ENCODE results near the gene MTA1. TPM values are rescaled to one million over a fixed set of nuclear protein-coding genes. Genes with fewer than 3 reads are reported as not detected.

Gene MTA1
- total RNA-seq, 1 donor from 2014 or later = 119 TPM

DNA sequence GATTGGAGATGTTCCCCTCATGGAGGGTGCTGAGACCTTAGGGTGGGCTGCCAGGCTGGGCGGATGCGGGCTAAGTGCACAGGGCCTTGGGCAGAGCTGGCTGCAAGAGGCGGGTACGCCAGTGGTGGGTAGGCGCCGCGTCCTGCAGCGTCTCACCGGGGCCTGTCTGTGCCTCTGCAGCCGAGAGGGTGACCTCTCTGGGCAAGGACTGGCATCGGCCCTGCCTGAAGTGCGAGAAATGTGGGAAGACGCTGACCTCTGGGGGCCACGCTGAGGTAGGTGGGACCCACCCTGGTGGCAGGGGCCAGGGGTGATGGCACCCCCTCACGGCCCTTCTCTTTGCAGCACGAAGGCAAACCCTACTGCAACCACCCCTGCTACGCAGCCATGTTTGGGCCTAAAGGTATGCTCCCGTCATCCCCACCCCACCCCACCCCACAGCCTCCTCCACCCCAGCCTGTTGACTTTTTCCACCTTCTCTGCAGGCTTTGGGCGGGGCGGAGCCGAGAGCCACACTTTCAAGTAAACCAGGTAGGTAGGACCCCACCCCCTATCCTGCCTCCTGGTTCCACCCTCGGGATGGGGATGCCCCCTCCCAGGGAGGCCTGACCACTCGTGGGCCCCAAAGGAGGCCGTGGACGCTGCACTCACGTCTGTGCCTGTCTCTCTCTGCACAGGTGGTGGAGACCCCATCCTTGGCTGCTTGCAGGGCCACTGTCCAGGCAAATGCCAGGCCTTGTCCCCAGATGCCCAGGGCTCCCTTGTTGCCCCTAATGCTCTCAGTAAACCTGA is 68.6 kb downstream of the MTA1 start:
- DNase-seq = no peak

DNA sequence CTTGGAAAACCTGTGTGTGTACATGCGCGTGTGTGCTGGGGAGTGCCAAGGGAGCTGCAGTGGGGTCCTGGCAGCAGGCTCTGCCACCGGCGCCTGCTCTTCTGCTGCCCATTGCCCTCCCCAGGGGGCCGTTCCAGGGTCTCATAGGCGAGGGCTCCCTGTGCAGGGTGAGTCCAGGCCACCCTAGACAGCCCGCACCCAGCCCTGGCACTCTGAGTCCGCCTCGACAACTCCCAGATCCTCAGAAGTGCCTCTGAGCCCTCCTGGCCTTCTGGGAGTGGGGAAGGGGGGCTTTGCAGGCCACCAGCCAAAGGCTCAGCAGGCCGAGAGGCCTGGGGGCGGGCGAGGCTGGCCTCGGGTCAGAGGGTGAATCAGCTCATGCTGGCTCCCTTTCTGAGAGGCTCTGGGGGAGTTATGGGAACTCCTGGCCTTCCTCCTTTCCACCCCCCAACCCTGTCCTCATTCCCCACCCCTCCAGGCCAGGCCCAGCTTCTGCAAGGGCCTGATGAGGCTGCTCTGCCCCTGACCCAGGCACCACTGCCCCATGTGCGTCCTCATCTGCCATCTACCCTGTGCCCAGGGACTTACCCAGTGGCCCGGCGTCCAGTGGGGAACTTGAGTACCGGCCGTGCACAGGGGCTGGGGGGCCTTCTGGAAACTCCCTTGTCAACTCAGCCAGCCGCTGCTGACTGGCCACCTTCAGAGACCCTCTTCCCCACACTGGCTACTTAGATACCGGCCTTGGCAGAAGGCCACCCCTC is 69.3 kb downstream of the MTA1 start:
- peaks cover 49% of the 10 kb centered on the region for H3K4me1 Mint-ChIP-seq
- ATAC-seq (ENCODE audit: low read depth) = no peak
- peak overlapping the region; percentile 80 for H3K4me3 Mint-ChIP-seq
- H3K9me3 Mint-ChIP-seq = no peaks in the 10 kb centered on the region
- POLR2A ChIA-PET = interaction anchor here (0.6 to 2.5 kb wide), 11 partner anchors 8 to 831 kb away, joined by 3 to 33 read pairs (median 6); partner anchors contain the start of genes BRF1 and TEX22
- intact Hi-C loops (cut with micrococcal nuclease) = loop anchor here (1.0 kb wide), 2 partner anchors 8 to 41 kb away; no protein-coding TSS in a partner anchor
- peaks cover 2% of the 10 kb centered on the region for H3K36me3 Mint-ChIP-seq (ENCODE audit: low read depth)
- TF ChIP-seq, protein P1, sequence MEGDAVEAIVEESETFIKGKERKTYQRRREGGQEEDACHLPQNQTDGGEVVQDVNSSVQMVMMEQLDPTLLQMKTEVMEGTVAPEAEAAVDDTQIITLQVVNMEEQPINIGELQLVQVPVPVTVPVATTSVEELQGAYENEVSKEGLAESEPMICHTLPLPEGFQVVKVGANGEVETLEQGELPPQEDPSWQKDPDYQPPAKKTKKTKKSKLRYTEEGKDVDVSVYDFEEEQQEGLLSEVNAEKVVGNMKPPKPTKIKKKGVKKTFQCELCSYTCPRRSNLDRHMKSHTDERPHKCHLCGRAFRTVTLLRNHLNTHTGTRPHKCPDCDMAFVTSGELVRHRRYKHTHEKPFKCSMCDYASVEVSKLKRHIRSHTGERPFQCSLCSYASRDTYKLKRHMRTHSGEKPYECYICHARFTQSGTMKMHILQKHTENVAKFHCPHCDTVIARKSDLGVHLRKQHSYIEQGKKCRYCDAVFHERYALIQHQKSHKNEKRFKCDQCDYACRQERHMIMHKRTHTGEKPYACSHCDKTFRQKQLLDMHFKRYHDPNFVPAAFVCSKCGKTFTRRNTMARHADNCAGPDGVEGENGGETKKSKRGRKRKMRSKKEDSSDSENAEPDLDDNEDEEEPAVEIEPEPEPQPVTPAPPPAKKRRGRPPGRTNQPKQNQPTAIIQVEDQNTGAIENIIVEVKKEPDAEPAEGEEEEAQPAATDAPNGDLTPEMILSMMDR (IDR thresholded peaks at IDR 0.05) = no peak
- peak overlapping the region; percentile 84 for H3K27ac Mint-ChIP-seq
- no peaks in the 10 kb centered on the region for H3K27me3 Mint-ChIP-seq
- CTCF ChIA-PET = interaction anchor here (0.7 to 4.1 kb wide), 17 partner anchors 8 to 423 kb away, joined by 3 to 104 read pairs (median 6); partner anchors contain the start of genes GPR132 and TEX22
- DNase-seq = no peak

More for the DNA sequence above, 68.6 kb downstream of the MTA1 start:
- Mint-ChIP-seq H3K36me3 (ENCODE audit: low read depth) (peaks cover 2% of the 10 kb centered on the region), H3K27ac (peak overlapping the region; percentile 50), H3K27me3 (no peaks in the 10 kb centered on the region), H3K4me1 (peaks cover 52% of the 10 kb centered on the region), H3K9me3 (no peaks in the 10 kb centered on the region), H3K4me3 (peak overlapping the region; percentile 82)
- no peak for ATAC-seq (ENCODE audit: low read depth)
- ChIA-PET CTCF (interaction anchor here (2.4 to 4.1 kb wide), 4 partner anchors 7 to 124 kb away, joined by 9 to 104 read pairs (median 36); no protein-coding TSS in a partner anchor), POLR2A (no interaction called here)
- TF ChIP-seq, protein P1 (IDR thresholded peaks at IDR 0.05) = no peak
- intact Hi-C loops (cut with micrococcal nuclease) = no loop called here

DNA sequence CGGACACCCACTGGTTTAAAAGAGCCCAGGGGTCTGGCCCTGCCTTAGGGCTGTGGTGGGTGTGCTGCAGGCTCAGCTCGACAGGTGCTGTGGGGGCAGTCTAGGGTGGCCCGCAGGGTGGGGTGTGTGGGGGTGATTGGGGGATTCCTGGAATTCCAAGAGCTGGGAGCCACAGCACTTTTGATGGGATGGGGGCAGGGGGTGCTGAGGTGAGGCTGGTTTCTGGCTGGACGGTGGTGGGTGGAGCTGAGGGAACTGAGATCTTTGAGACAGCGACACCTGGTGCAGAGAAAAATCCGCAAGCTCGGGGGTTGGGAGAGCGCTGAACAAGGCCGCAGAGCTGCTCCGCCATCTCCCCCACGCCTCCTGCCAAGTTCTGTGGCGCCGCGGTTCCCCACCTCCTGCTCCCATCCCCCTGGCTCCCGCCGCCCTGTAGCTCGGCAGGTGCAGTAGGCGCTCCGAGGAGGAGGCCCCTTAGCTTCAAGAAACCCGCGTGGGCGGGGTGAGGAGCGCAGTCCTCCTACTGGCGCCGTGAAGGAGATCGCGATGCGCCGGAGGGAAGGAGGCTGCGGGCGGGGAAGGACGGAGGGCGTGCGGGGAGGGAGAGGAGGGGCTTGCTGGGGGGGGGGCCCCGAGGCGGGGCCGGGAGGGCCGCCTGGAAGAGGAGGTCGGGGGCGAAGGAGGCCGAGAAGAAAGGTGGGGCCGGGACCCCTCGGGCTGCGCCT is 70.1 kb downstream of the MTA1 start:
- H3K4me3 Mint-ChIP-seq = peak overlapping the region; percentile 80
- peak overlapping the region; percentile 84 for H3K27ac Mint-ChIP-seq
- ChIA-PET CTCF (interaction anchor here (0.7 to 4.1 kb wide), 22 partner anchors 9 to 424 kb away, joined by 3 to 104 read pairs (median 4); partner anchors contain the start of genes GPR132 and TEX22), POLR2A (interaction anchor here (0.6 to 2.5 kb wide), 12 partner anchors 9 to 832 kb away, joined by 3 to 33 read pairs (median 6); partner anchors contain the start of genes BRF1 and TEX22)
- ATAC-seq (ENCODE audit: low read depth) = peak; percentile 9
- no peaks in the 10 kb centered on the region for H3K9me3 Mint-ChIP-seq
- DNase-seq = peak; percentile 77
- no peaks in the 10 kb centered on the region for H3K27me3 Mint-ChIP-seq
- H3K4me1 Mint-ChIP-seq = peaks cover 42% of the 10 kb centered on the region
- H3K36me3 Mint-ChIP-seq (ENCODE audit: low read depth) = peaks cover 2% of the 10 kb centered on the region
- intact Hi-C loops (cut with micrococcal nuclease) = loop anchor here (1.0 to 5.0 kb wide), 14 partner anchors 8 to 737 kb away; partner anchors contain the start of genes CDCA4, CLBA1, PACS2 and SIVA1
- TF ChIP-seq, protein P1 (IDR thresholded peaks at IDR 0.05) = no peak

DNA sequence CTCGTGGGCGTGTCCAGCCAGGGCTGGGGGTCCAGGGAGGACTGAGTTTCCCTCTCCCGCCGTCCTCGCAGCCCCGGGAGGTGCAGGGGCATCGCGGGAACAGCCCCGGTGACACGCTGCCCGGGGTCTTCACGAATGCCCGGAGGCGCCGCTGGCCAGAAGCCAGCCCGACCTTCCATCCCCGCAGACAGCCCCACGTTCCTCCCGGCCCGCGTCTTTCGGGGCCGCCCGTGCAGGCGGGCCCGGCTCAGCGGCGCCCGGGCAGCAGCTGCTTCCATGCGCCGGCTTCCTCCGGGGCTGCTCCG is 70.6 kb downstream of the MTA1 start:
- no peak for DNase-seq
- ChIA-PET CTCF (interaction anchor here (0.7 to 4.1 kb wide), 21 partner anchors 9 to 425 kb away, joined by 3 to 104 read pairs (median 5); partner anchors contain the start of genes GPR132 and TEX22), POLR2A (interaction anchor here (0.6 to 2.5 kb wide), 11 partner anchors 9 to 370 kb away, joined by 3 to 33 read pairs (median 7); partner anchors contain the start of genes BRF1 and TEX22)
- H3K36me3 Mint-ChIP-seq (ENCODE audit: low read depth) = peaks cover 2% of the 10 kb centered on the region
- no peak for ATAC-seq (ENCODE audit: low read depth)
- no peak overlapping the region for H3K27ac Mint-ChIP-seq
- H3K4me3 Mint-ChIP-seq = peak overlapping the region; percentile 80
- intact Hi-C loops (cut with micrococcal nuclease) = loop anchor here (1.0 to 5.0 kb wide), 12 partner anchors 13 to 737 kb away; partner anchors contain the start of genes CDCA4, CLBA1, PACS2 and SIVA1
- no peaks in the 10 kb centered on the region for H3K27me3 Mint-ChIP-seq
- TF ChIP-seq, protein P1 (IDR thresholded peaks at IDR 0.05) = no peak
- H3K9me3 Mint-ChIP-seq = no peaks in the 10 kb centered on the region
- H3K4me1 Mint-ChIP-seq = peaks cover 37% of the 10 kb centered on the region
